ENCODE results near the gene SHISA5. TPM values are rescaled to one million over a fixed set of nuclear protein-coding genes. Genes with fewer than 3 reads are reported as not detected.
A peak's percentile ranks its signal among the peaks of the same experiment; 100 is the strongest.

SHISA5 gene
- total RNA-seq, 2 experiments from 2014 or later, result 266 to 271 TPM

- H3K36me3 Mint-ChIP-seq (ENCODE audit: low read depth), result peaks cover 46% of the 10 kb centered on the region
- no peaks in the 10 kb centered on the region for H3K9me3 Mint-ChIP-seq
- H3K27me3 Mint-ChIP-seq, result no peaks in the 10 kb centered on the region
- peak overlapping the region; percentile 98 for H3K27ac Mint-ChIP-seq
- POLR2A ChIA-PET, result interaction anchor here (0.5 to 1.2 kb wide), 2 partner anchors 46 to 163 kb away, joined by 3 to 6 read pairs; partner anchors contain the start of gene SLC26A6
- peak overlapping the region; percentile 84 for H3K4me3 Mint-ChIP-seq
- H3K4me1 Mint-ChIP-seq, result peaks cover 73% of the 10 kb centered on the region
- CTCF ChIA-PET, result interaction anchor here (0.6 to 6.5 kb wide), 21 partner anchors 8 to 1002 kb away, joined by 3 to 34 read pairs (median 3); partner anchors contain the start of genes CCDC51, PLXNB1 and TMA7
- peak; percentile 98 for DNase-seq
These were observed 30.9 kb downstream of the SHISA5 start for GRCh38 chr3:48472923-48473616.

GRCh38 chr3:48472673-48472922 is 31.4 kb downstream of the SHISA5 start:
- Mint-ChIP-seq H3K36me3 (ENCODE audit: low read depth) (peaks cover 46% of the 10 kb centered on the region), H3K4me1 (peaks cover 73% of the 10 kb centered on the region), H3K27me3 (no peaks in the 10 kb centered on the region), H3K9me3 (no peaks in the 10 kb centered on the region), H3K4me3 (peak overlapping the region; percentile 84), H3K27ac (peak overlapping the region; percentile 98)
- ChIA-PET CTCF (interaction anchor here (0.9 to 6.5 kb wide), 13 partner anchors 8 to 81 kb away, joined by 3 to 34 read pairs (median 3); partner anchors contain the start of genes CCDC51, PLXNB1 and TMA7), POLR2A (no interaction called here)
- DNase-seq, result no peak

GRCh38 chr3:48470286-48470685 is 33.7 kb downstream of the SHISA5 start:
- Mint-ChIP-seq H3K4me3 (peak overlapping the region; percentile 35), H3K27ac (peak overlapping the region; percentile 98), H3K4me1 (peaks cover 64% of the 10 kb centered on the region), H3K27me3 (no peaks in the 10 kb centered on the region), H3K9me3 (no peaks in the 10 kb centered on the region), H3K36me3 (ENCODE audit: low read depth) (peaks cover 60% of the 10 kb centered on the region)
- ChIA-PET POLR2A (interaction anchor here (0.6 to 0.8 kb wide), 2 partner anchors 9 to 35 kb away, joined by 4 read pairs; no protein-coding TSS in a partner anchor), CTCF (interaction anchor here (0.9 to 6.5 kb wide), 3 partner anchors 24 to 37 kb away, joined by 3 to 34 read pairs (median 3); partner anchors contain the start of gene ATRIP)
- DNase-seq, result no peak

- H3K27me3 Mint-ChIP-seq, result no peaks in the 10 kb centered on the region
- CTCF ChIA-PET, result interaction anchor here (0.7 to 6.5 kb wide), 4 partner anchors 23 to 38 kb away, joined by 3 to 34 read pairs (median 3); partner anchors contain the start of gene ATRIP
- POLR2A ChIA-PET, result interaction anchor here (0.5 kb wide), 1 partner anchor 23 kb away, joined by 3 read pairs; the partner anchor contains the start of gene ATRIP
- no peaks in the 10 kb centered on the region for H3K9me3 Mint-ChIP-seq
- no peak for DNase-seq
- H3K27ac Mint-ChIP-seq, result peak overlapping the region; percentile 98
- peaks cover 59% of the 10 kb centered on the region for H3K4me1 Mint-ChIP-seq
- H3K4me3 Mint-ChIP-seq, result peak overlapping the region; percentile 87
- peaks cover 55% of the 10 kb centered on the region for H3K36me3 Mint-ChIP-seq (ENCODE audit: low read depth)
These were observed 34.7 kb downstream of the SHISA5 start for GRCh38 chr3:48469046-48469915.

GRCh38 chr3:48468329-48468731 is 35.6 kb downstream of the SHISA5 start:
- H3K27me3 Mint-ChIP-seq, result no peaks in the 10 kb centered on the region
- H3K27ac Mint-ChIP-seq, result peak overlapping the region; percentile 97
- peak overlapping the region; percentile 87 for H3K4me3 Mint-ChIP-seq
- H3K9me3 Mint-ChIP-seq, result no peaks in the 10 kb centered on the region
- peaks cover 52% of the 10 kb centered on the region for H3K4me1 Mint-ChIP-seq
- ChIA-PET POLR2A (interaction anchor here (0.5 to 0.6 kb wide), 2 partner anchors 22 to 1386 kb away, joined by 3 read pairs; partner anchors contain the start of gene ATRIP), CTCF (interaction anchor here (6.5 kb wide), 1 partner anchor 32 kb away, joined by 34 read pairs; no protein-coding TSS in a partner anchor)
- H3K36me3 Mint-ChIP-seq (ENCODE audit: low read depth), result peaks cover 54% of the 10 kb centered on the region
- no peak for DNase-seq

- no peaks in the 10 kb centered on the region for H3K9me3 Mint-ChIP-seq
- ChIA-PET CTCF (interaction anchor here (0.5 to 6.5 kb wide), 5 partner anchors 14 to 134 kb away, joined by 3 to 34 read pairs (median 3); partner anchors contain the start of gene ATRIP), POLR2A (interaction anchor here (0.6 kb wide), 1 partner anchor 1386 kb away, joined by 3 read pairs; no protein-coding TSS in a partner anchor)
- peaks cover 49% of the 10 kb centered on the region for H3K4me1 Mint-ChIP-seq
- peak overlapping the region; percentile 87 for H3K4me3 Mint-ChIP-seq
- H3K27me3 Mint-ChIP-seq, result no peaks in the 10 kb centered on the region
- peaks cover 51% of the 10 kb centered on the region for H3K36me3 Mint-ChIP-seq (ENCODE audit: low read depth)
- peak overlapping the region; percentile 97 for H3K27ac Mint-ChIP-seq
- DNase-seq, result no peak
These were observed 36.3 kb downstream of the SHISA5 start for GRCh38 chr3:48467473-48468267.

- DNase-seq, result no peak
- ChIA-PET CTCF (interaction anchor here (0.5 to 1.8 kb wide), 7 partner anchors 13 to 135 kb away, joined by 3 to 9 read pairs (median 3); partner anchors contain the start of genes ATRIP, CCDC51 and TMA7), POLR2A (interaction anchor here (0.9 kb wide), 1 partner anchor 12 kb away, joined by 3 read pairs; no protein-coding TSS in a partner anchor)
- H3K27me3 Mint-ChIP-seq, result no peaks in the 10 kb centered on the region
- H3K36me3 Mint-ChIP-seq (ENCODE audit: low read depth), result peaks cover 51% of the 10 kb centered on the region
- H3K4me3 Mint-ChIP-seq, result peak overlapping the region; percentile 87
- H3K4me1 Mint-ChIP-seq, result peaks cover 49% of the 10 kb centered on the region
- peak overlapping the region; percentile 97 for H3K27ac Mint-ChIP-seq
- no peaks in the 10 kb centered on the region for H3K9me3 Mint-ChIP-seq
These were observed 36.9 kb downstream of the SHISA5 start for GRCh38 chr3:48467110-48467454.

- H3K27me3 Mint-ChIP-seq, result no peaks in the 10 kb centered on the region
- DNase-seq, result peak; percentile 42
- ChIA-PET CTCF (interaction anchor here (0.7 to 1.8 kb wide), 7 partner anchors 13 to 83 kb away, joined by 3 to 9 read pairs (median 3); partner anchors contain the start of genes ATRIP, CCDC51 and TMA7), POLR2A (interaction anchor here (0.9 kb wide), 1 partner anchor 13 kb away, joined by 3 read pairs; no protein-coding TSS in a partner anchor)
- H3K36me3 Mint-ChIP-seq (ENCODE audit: low read depth), result peaks cover 51% of the 10 kb centered on the region
- H3K4me3 Mint-ChIP-seq, result peak overlapping the region; percentile 87
- peak overlapping the region; percentile 97 for H3K27ac Mint-ChIP-seq
- no peaks in the 10 kb centered on the region for H3K9me3 Mint-ChIP-seq
- H3K4me1 Mint-ChIP-seq, result peaks cover 49% of the 10 kb centered on the region
These were observed 37.4 kb downstream of the SHISA5 start for GRCh38 chr3:48466386-48467109.

GRCh38 chr3:48465531-48466378 is 38.2 kb downstream of the SHISA5 start:
- peak; percentile 85 for DNase-seq
- H3K4me1 Mint-ChIP-seq, result peaks cover 53% of the 10 kb centered on the region
- H3K27ac Mint-ChIP-seq, result peak overlapping the region; percentile 97
- ChIA-PET CTCF (interaction anchor here (0.7 to 1.8 kb wide), 4 partner anchors 8 to 65 kb away, joined by 3 to 9 read pairs (median 4); partner anchors contain the start of genes CCDC51 and TMA7), POLR2A (no interaction called here)
- no peaks in the 10 kb centered on the region for H3K27me3 Mint-ChIP-seq
- H3K36me3 Mint-ChIP-seq (ENCODE audit: low read depth), result peaks cover 58% of the 10 kb centered on the region
- no peaks in the 10 kb centered on the region for H3K9me3 Mint-ChIP-seq
- peak overlapping the region; percentile 87 for H3K4me3 Mint-ChIP-seq

GRCh38 chr3:48465237-48465530 is 38.8 kb downstream of the SHISA5 start:
- no peak for DNase-seq
- H3K27ac Mint-ChIP-seq, result peak overlapping the region; percentile 97
- H3K4me3 Mint-ChIP-seq, result peak overlapping the region; percentile 87
- H3K36me3 Mint-ChIP-seq (ENCODE audit: low read depth), result peaks cover 62% of the 10 kb centered on the region
- peaks cover 54% of the 10 kb centered on the region for H3K4me1 Mint-ChIP-seq
- no peaks in the 10 kb centered on the region for H3K27me3 Mint-ChIP-seq
- CTCF ChIA-PET, result interaction anchor here (0.7 kb wide), 1 partner anchor 8 kb away, joined by 3 read pairs; no protein-coding TSS in a partner anchor
- POLR2A ChIA-PET, result no interaction called here
- H3K9me3 Mint-ChIP-seq, result no peaks in the 10 kb centered on the region

Measured in activated CD4-positive, alpha-beta T cell treated with anti-CD3 and anti-CD28 coated beads, Interleukin-2, amount 10 ng/mL, durations not matched to agents 7 days and 5 days (primary cell).